GM19193 (cell line): ENCODE measurements around the gene UBE2D1.

ENCODE experiments used
- POLR2A ChIP-seq: IDR thresholded peaks from 4 replicates; pipeline ENCODE4 v1.6.1; 2011; ENCODE audit not compliant: insufficient read depth, insufficient read length; ENCODE audit errors: extremely low read depth

Gene UBE2D1

GRCh38 chr10:58334817-58335305, at the start of gene UBE2D1:
UBE2D1 (plus strand) TSS chr10:58335006; CDS start chr10:58335202, 196 bp downstream.
- TF ChIP-seq POLR2A, result peak; percentile 97

DNA sequence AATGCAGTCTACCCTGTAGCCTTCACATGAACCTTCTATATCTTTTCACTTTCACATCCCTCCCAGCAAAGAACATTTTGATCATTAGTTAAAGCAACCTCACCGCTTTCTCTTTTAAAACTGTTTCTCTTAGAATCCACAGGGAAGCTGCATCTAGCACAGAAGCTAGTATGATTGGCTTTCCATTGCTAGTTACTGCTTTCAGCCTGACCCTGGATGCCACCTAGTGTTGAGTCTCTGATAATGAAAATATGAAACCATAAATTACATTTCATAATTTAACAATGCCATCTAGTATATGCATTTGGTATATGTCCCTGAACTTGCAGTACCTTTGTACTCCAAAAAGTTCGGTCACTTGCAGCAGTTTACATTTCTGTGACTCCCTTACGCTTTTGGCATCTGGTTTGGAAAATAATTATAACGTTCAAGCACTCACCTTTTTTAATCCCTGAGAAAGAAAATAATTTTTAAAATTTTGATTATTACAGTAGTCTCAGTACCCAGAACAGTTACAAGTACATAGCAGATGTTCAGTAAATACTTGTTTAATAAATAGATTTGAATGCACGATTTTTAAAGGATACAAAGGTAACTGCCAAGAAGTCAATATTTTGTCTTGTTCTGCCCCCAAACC, 43.1 kb upstream of the UBE2D1 start:
- TF ChIP-seq POLR2A, result no peak

GRCh38 chr10:58293989-58294388, 40.8 kb upstream of the UBE2D1 start:
- no peak for TF ChIP-seq POLR2A

DNA sequence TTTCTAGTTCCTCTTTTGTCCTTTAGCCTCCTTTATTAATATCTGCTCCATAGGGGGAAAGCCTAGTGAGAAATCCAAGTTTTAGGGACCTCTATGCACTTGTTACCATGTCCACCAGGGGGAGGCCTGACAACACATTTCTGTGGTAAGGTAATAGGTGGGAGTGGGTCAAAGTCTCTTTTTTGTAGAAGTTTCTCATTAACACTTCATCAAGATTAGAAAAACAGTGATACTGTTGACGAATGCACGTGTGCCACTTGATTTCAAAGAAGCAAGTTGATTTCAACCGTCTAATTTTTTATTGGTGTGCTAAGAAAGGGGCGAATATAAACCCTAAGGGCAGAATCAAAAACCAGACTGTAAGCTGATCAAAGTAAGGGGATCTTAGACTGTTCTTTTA, 35.2 kb upstream of the UBE2D1 start:
- no peak for TF ChIP-seq POLR2A

DNA sequence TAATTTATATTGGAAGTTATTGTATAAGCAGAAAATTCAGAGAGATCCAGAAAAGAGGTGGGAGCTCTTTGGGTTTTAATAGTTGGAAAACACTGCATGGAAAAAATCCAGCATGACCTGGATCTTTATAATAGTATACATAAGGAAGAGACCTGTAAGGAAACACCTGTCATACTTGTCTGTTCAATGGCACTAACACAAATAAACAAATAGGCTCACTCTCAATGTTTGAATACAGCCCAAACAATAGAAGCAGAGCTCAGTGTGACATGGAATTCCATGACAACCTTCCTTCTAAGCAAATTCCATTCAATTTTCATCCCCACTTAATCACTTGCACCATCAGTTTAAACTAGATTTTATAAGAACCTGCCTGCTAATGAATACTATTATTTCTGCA, 34.1 kb upstream of the UBE2D1 start:
- TF ChIP-seq POLR2A, result no peak

DNA sequence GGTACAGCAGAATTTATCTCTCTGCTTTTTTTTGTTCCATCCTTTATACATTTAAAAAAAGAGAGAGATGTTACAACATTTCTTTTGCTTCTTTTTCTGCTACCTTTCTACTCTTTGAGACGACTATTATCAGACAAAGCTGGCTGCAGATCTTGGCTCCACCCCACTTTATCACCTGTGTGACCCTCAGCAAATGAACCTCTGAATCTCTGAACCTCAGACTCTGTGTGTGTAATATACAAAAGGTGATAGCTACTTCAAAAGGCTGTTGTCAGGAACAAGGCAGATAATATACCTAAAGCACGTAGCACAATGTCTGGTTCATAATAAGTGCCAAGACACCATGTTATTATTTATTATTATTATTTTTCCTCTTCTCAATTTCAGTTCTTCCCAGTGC, 32.6 kb upstream of the UBE2D1 start:
- no peak for TF ChIP-seq POLR2A

- TF ChIP-seq POLR2A, result no peak
Measured at GRCh38 chr10:58304099-58304633, 30.6 kb upstream of the UBE2D1 start.

DNA sequence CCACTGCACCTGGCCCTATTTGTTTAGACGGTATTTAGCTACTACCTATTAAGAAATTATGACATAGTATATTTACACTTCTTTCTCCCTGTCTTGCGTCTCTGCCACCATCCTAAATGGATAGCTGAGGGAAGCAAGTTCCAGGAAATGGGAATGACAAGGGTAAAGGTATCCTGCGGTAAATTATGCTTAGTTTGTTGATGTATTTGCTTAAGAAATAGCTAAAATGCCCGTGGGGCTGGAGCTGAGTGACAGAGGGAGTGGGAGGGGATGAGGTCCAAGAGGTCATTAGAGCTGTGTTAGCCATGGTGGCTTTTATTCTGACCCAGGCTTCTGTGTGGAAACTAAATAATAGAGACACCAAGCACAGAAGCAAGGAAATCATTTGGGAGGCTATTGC, 29.0 kb upstream of the UBE2D1 start:
- TF ChIP-seq POLR2A, result no peak

- TF ChIP-seq POLR2A, result no peak
Measured at GRCh38 chr10:58307676-58308075, 27.1 kb upstream of the UBE2D1 start.

- TF ChIP-seq POLR2A, result no peak
Measured at GRCh38 chr10:58311026-58311425, 23.8 kb upstream of the UBE2D1 start.

DNA sequence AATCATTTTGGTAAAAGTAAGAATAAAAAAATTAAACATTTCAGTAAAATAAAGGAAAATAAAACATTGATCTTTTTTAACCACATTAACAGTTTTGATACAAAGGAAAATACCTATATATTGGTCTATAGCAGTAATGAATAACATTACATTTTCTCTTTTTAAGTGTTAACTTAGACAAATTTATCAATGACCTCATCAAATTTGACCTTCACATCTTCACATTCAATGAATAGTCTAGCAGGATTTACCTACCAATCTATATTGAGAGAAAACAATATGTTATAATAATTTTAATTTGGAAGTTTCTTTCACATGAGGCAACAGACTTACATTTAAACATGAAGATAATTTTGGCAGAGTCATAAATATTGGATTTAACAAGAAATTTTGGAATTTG, 17.9 kb upstream of the UBE2D1 start:
- no peak for TF ChIP-seq POLR2A

DNA sequence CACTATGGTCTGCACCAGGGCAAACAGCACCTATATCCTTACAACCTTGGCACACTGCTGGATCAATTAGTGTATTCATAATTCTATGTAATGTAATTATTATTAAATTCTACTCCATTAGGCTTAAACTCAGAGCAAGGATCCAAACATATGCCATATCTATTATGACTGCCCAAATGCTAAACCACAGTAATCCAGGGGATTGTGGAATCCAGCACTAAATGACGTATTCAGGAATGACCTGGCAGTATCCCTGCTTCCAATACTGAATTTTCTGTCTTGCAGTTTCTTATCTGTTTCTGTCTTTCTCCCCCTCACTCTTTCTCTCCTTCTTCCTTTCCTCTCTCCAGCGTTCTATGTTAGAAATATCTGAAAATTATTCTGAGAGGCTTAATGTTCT, 16.5 kb upstream of the UBE2D1 start:
- TF ChIP-seq POLR2A, result no peak

GRCh38 chr10:58319599-58319998, 15.2 kb upstream of the UBE2D1 start:
- no peak for TF ChIP-seq POLR2A

- no peak for TF ChIP-seq POLR2A
Measured at GRCh38 chr10:58320351-58321049, 14.3 kb upstream of the UBE2D1 start.

DNA sequence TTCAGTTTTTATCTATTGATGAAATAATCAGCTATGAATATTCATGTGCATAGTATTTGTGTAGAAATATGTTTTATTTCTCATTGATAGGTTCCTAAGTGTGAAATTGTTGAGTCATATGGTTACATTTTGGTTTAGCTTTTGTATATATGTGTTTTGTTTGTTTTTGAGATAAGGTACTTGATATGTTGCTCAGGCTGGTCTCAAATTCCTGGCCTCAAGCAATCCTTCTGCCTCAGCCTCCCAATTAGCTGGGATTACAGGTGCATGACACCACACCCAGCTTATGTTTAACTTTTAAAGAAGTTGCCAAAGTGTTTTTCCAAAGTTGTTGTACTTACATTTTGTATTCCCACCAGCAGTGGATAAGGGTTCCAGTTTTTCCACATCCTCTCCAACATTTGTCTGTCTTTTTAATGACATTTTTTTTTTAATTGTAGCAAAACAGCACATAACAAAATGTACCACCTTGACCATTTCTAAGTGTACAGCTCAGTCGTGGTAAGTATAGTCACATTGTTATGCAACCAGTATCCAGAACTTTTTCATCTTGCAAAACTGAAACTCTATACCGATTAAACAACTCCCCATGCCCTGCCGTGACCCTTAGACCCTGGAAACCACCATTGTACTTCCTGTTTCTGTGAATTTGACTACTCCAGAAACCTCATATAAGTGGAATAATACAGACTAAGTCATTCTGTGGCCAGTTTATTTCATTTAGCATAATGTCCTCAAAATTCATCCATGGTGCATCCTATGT, 12.6 kb upstream of the UBE2D1 start:
- no peak for TF ChIP-seq POLR2A
